ENCODE data around the gene TEX54.

Gene TEX54

DNA sequence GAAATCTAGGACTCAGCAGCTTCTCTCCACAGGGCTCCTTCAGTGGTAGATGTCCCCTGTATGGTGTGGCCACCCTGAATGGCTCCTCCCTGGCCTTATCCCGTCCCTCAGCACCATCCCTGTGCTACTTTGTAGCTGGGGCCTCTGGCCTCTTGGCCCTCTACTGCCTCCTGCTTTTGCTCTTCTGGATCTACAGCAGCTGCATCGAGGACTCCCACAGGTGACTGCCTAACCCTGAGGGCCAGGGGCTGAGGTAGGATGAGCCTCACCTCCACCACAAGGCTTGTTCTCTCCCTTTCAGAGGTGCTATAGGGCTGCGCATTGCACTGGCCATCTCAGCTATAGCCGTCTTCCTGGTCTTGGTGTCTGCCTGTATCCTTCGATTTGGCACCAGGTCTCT, 43.6 kb downstream of the TEX54 start:
- DNase-seq (ENCODE audit: low read depth, low spot score), result no peak

DNA sequence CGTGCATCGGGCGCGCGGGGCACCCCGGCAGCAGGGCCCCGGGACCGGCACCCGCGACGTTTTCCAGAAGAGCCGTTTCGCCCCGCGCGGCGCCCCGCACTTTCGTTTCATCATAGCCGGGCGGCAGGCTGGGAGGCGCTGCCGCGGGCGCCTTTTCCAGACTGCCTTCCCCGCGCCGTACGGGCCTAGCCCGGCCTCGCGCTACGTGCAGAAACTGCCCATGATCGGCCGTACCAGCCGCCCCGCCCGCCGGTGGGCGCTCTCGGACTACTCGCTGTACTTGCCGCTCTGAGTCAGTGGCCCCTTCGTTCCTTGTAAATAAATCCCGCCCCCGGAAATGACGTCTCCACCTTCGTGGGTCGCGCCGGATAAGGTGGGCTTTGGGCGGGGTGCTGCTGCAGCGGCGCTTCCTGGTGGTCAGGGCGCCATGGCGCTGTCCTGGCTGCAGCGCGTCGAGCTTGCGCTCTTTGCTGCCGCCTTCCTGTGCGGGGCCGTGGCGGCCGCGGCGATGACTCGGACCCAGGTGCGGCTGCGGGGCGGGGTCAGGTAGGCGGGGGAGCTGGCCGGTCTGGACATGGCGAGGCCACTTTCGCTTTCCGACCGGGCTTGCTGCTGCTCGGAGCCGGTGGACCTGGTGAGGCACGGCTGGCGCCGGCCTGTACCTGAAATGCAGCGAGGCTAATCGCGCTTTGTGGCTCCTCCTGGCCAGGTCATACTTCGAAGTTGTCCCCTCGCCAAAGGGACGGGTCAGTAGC, 45.5 kb downstream of the TEX54 start, which contains the start of gene TMEM179B:
Gene TMEM179B (plus strand): TSS at position 398 of the 755 bp plus-strand sequence. CDS start 30 bp downstream, at position 428.
- peak; percentile 98 for DNase-seq (ENCODE audit: low read depth, low spot score)

DNA sequence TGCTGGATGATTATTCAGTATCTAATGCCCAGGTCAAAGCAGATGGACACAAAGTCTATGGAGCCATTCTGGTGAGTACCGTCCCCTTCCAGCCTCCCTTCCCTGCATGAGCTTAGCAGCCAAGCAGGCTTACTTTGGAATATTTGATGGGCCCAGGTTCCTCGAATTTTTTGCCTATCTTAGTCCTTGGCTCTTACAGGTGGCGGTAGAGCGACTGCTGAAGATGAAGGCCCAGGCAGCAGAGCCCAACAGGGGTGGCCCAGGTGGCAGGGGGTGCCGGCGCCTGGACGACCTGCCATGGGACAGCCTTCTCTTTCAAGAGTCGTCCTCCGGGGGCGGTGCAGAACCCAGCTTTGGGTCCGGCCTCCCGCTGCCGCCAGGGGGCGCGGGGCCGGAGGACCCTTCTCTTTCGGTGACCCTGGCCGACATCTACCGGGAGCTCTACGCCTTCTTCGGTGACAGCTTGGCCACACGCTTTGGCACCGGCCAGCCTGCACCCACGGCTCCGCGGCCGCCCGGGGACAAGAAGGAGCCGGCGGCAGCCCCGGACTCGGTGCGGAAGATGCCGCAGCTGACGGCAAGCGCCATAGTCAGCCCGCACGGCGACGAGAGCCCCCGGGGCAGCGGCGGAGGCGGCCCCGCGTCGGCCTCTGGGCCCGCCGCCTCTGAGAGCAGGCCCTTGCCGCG, 46.2 kb downstream of the TEX54 start:
- peak; percentile 49 for DNase-seq (ENCODE audit: low read depth, low spot score)

DNA sequence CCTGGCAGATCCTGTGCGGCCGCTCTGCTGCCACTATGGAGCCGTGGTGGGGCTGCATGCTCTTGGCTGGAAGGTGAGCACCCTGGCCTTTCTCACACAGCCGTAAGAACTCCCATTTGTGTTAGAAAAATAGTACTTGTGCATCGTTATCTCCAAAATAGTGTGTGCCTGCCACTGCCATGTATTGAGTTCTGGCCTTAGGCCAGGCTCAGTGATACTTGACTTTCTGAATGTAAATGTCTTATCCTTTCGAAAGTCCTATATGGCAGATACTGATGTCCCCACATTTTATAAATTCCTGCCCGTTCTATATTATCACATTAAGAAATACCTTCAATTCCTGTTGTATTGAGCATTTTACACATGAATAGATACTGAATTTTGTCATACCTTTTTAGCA, 49.9 kb downstream of the TEX54 start:
- DNase-seq (ENCODE audit: low read depth, low spot score), result no peak

All from activated naive CD8-positive, alpha-beta T cell treated with anti-CD3 and anti-CD28 coated beads, Interleukin-2, amount 50 U/mL, for 16 hours (primary cell).